B cell (primary cell): ENCODE results near the gene NRXN2. TPM values are rescaled to one million over a fixed set of nuclear protein-coding genes. Genes with fewer than 3 reads are reported as not detected.

Experiments
- ATAC-seq: fragments of 200-7000 bp; cut with Tn5 transposase; one replicate; pipeline ENCODE4 v1.10.0; 2021; ENCODE audit warnings: low read depth, mild to moderate bottlenecking, moderate number of reproducible peaks, moderate library complexity
- CTCF ChIA-PET: fragments of 350-600 bp; sonication (Branson Sonifier 250); formaldehyde crosslinking; loops from one replicate; lab custom pipeline; 2021; ENCODE audit warnings: antibody characterized with exemption, inconsistent platforms; lab: Charles Lee
- POLR2A ChIA-PET: fragments of 350-600 bp; sonication (Branson Sonifier 250); formaldehyde crosslinking; loops from one replicate; lab custom pipeline; 2021; ENCODE audit warnings: antibody characterized with exemption; lab: Charles Lee
- DNase-seq: peaks from one replicate; pipeline ENCODE4 v3.0.0; 2013
- H2AFZ ChIP-seq: 2 replicates; pipeline ENCODE4 v1.6.1; 2012; ENCODE audit warnings: mild to moderate bottlenecking, low read depth, low read length; ENCODE audit not compliant: insufficient read depth, poor library complexity, severe bottlenecking
- H3K27ac ChIP-seq, 2 donors: 1 replicate in 1 of 2; 2 replicates in 1 of 2; pipeline ENCODE4 v1.5.1; 2012 to 2013; ENCODE audit warnings: low read length in 2 of 2, mild to moderate bottlenecking in 2 of 2, moderate library complexity in 1 of 2
- H3K27me3 ChIP-seq, 4 experiments: fragments of 200-600 bp in 1 of 4; sonication (generic) in 1 of 4; replicated peaks in 1 of 4; 1 replicate in 2 of 4; 2 replicates in 2 of 4; pipeline versions ENCODE4 v1.6.1 to v1.7.0; 2013 to 2016; ENCODE audit warnings: low read length in 3 of 4, mild to moderate bottlenecking in 2 of 4, mixed read lengths in 1 of 4, moderate library complexity in 1 of 4; ENCODE audit not compliant: insufficient read depth in 4 of 4, control insufficient read depth in 3 of 4; ENCODE audit errors: control extremely low read depth in 1 of 4
- H3K36me3 ChIP-seq, 2 experiments: replicated peaks in 1 of 2; 1 replicate in 1 of 2; 2 replicates in 1 of 2; pipeline versions ENCODE4 v1.6.1 to v1.7.1; 2013; ENCODE audit warnings: low read length in 1 of 2; ENCODE audit not compliant: insufficient read depth in 2 of 2, control insufficient read depth in 1 of 2; ENCODE audit errors: control extremely low read depth in 1 of 2, extremely low read depth in 1 of 2
- H3K4me1 ChIP-seq, 2 donors: fragments of 200-600 bp in 1 of 2; sonication (generic) in 1 of 2; 1 replicate in 1 of 2; 2 replicates in 1 of 2; pipeline versions ENCODE4 v1.5.1 to v1.6.1; 2013 to 2017; ENCODE audit warnings: low read length in 2 of 2; ENCODE audit not compliant: control insufficient read depth in 2 of 2, insufficient read depth in 2 of 2
- H3K4me2 ChIP-seq: replicated peaks from 2 replicates; pipeline ENCODE3; 2012; ENCODE audit warnings: mild to moderate bottlenecking, low read depth, low read length; ENCODE audit not compliant: poor library complexity, severe bottlenecking
- H3K4me3 ChIP-seq, 5 experiments: fragments of 200-600 bp in 1 of 5; sonication (generic) in 1 of 5; 1 replicate in 3 of 5; 2 replicates in 2 of 5; pipeline versions ENCODE4 v1.5.1 to v1.7.0; 2011 to 2016; ENCODE audit warnings: low read length in 4 of 5, mild to moderate bottlenecking in 4 of 5, low read depth in 2 of 5, control low read depth in 1 of 5, moderate library complexity in 1 of 5; ENCODE audit not compliant: insufficient read depth in 1 of 5; ENCODE audit errors: control extremely low read depth in 1 of 5, extremely low read depth in 1 of 5
- H3K79me2 ChIP-seq: fragments of 200-600 bp; sonication (generic); one replicate; pipeline ENCODE4 v1.6.0; 2016; ENCODE audit warnings: low read length; ENCODE audit not compliant: control insufficient read depth, insufficient read depth
- H3K9ac ChIP-seq: fragments of 200-600 bp; sonication (generic); 2 replicates; pipeline ENCODE4 v1.6.1; 2017; ENCODE audit warnings: mild to moderate bottlenecking, low read length, moderate library complexity
- H3K9me3 ChIP-seq, 3 donors: one replicate each; pipeline versions ENCODE4 v1.6.1 to v1.7.1; 2013; ENCODE audit warnings: low read length in 2 of 3; ENCODE audit not compliant: control insufficient read depth in 2 of 3, insufficient read depth in 1 of 3; ENCODE audit errors: control extremely low read depth in 1 of 3
- H4K20me1 ChIP-seq: 2 replicates; pipeline ENCODE4 v1.6.0; 2012; ENCODE audit warnings: mild to moderate bottlenecking, low read length; ENCODE audit not compliant: insufficient read depth, control insufficient read depth, poor library complexity, severe bottlenecking
- H3K27ac Mint-ChIP-seq: one replicate; pipeline ENCODE4 v1.8.0; 2021; ENCODE audit warnings: mixed read lengths
- H3K27me3 Mint-ChIP-seq: one replicate; pipeline ENCODE4 v1.8.0; 2021; ENCODE audit warnings: mixed read lengths
- H3K4me1 Mint-ChIP-seq: one replicate; pipeline ENCODE4 v1.8.0; 2021; ENCODE audit warnings: mixed read lengths
- H3K4me3 Mint-ChIP-seq: one replicate; pipeline ENCODE4 v1.8.0; 2021; ENCODE audit warnings: mixed read lengths
- H3K9me3 Mint-ChIP-seq: one replicate; pipeline ENCODE4 v1.8.0; 2022; ENCODE audit warnings: mixed read lengths; ENCODE audit not compliant: insufficient read depth
- EZH2 ChIP-seq: IDR thresholded peaks from 2 replicates; pipeline ENCODE4 v1.6.1; 2012; ENCODE audit warnings: borderline replicate concordance, low read depth, mild to moderate bottlenecking, moderate library complexity, low read length; ENCODE audit not compliant: insufficient read depth, poor library complexity, severe bottlenecking
- WGBS: methylation state at CpG from one replicate; pipeline ENCODE4 v1.1.5; 2013; ENCODE audit warnings: missing lambda C conversion rate; ENCODE audit not compliant: insufficient coverage; 5-methylcytosine and 5-hydroxymethylcytosine counted together
- intact Hi-C: fragments of 100-400 bp; cut with micrococcal nuclease; formaldehyde crosslinking; loops from one replicate; pipeline ENCODE4 v1.10.0; 2022
- polyA plus RNA-seq: library from polyadenylated mRNA; depleted of rRNA; stranded (reverse); fragments of >200 nt; gene quantifications from 2 replicates; pipeline ENCODE4 v1.2.3, GENCODE V29; 2012
- total RNA-seq, 2 donors: library from RNA; stranded (reverse); fragments of 120-200 nt in 1 of 2; gene quantifications; 1 replicate in 1 of 2; 2 replicates in 1 of 2; pipeline versions ENCODE4 v1.2.3 to v1.2.4, GENCODE V29; 2013 to 2022
- TF ChIP-seq, protein P1 (sequence below): fragments of 200-600 bp; IDR thresholded peaks from one replicate; pipeline ENCODE4 v1.8.0; 2022; ENCODE audit warnings: antibody characterized with exemption, mild to moderate bottlenecking

NRXN2 gene
- total and polyA plus RNA-seq, 2 donors (not counting 1 experiment from before 2014, with no cell fraction given), result 0.01 to 0.52 TPM

DNA sequence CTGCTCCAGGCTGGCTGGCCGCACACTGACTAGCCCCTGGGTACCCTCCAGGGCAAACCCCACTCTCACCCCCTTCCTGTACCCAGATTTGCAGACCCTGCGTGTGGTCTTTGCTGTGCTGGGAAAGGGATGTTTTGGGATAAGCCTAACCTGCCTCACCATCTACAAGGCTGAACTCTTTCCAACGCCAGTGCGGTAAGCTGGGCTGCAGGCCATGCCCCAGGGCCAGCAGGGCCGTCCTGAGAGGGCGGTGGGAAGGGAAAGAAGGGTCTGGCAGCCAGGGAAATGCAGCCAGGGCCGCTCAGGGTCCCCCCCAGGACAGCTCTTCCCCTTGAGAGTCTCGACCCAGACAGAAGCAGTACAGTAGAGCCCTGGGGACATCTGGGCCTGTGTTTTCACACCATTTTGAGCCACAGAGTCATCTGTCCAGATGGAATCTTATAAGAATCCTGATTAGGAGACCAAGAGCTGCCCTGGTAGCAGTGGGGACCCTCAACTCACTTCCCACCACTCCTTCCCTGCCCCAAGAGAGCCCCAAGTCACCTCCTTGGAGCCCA lies 154.3 kb downstream of the NRXN2 start:
- Histone ChIP-seq H3K4me1 (no peaks in the 10 kb centered on the region), H3K27ac (no peak overlapping the region), H3K36me3 (no peaks in the 10 kb centered on the region), H2AFZ (no peak overlapping the region), H3K9ac (no peak overlapping the region), H3K4me2 (no peak overlapping the region), H3K79me2 (no peaks in the 10 kb centered on the region), H3K27me3 (no peaks in the 10 kb centered on the region), H3K9me3 (no peaks in the 10 kb centered on the region), H3K4me3 (no peak overlapping the region), H4K20me1 (no peaks in the 10 kb centered on the region)
- intact Hi-C loops, result no loop called here
- ChIA-PET POLR2A (no interaction called here), CTCF (no interaction called here)
- ATAC-seq (no peak), DNase-seq (no peak)
- Mint-ChIP-seq H3K4me1 (no peaks in the 10 kb centered on the region), H3K27ac (no peak overlapping the region), H3K27me3 (peaks cover 11% of the 10 kb centered on the region), H3K4me3 (no peak overlapping the region), H3K9me3 (no peaks in the 10 kb centered on the region)
- no peak for TF ChIP-seq EZH2
- TF ChIP-seq, protein P1, sequence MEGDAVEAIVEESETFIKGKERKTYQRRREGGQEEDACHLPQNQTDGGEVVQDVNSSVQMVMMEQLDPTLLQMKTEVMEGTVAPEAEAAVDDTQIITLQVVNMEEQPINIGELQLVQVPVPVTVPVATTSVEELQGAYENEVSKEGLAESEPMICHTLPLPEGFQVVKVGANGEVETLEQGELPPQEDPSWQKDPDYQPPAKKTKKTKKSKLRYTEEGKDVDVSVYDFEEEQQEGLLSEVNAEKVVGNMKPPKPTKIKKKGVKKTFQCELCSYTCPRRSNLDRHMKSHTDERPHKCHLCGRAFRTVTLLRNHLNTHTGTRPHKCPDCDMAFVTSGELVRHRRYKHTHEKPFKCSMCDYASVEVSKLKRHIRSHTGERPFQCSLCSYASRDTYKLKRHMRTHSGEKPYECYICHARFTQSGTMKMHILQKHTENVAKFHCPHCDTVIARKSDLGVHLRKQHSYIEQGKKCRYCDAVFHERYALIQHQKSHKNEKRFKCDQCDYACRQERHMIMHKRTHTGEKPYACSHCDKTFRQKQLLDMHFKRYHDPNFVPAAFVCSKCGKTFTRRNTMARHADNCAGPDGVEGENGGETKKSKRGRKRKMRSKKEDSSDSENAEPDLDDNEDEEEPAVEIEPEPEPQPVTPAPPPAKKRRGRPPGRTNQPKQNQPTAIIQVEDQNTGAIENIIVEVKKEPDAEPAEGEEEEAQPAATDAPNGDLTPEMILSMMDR, result no peak
- WGBS, result 88% methylated on average over 4 of the region's 8 CpGs

DNA sequence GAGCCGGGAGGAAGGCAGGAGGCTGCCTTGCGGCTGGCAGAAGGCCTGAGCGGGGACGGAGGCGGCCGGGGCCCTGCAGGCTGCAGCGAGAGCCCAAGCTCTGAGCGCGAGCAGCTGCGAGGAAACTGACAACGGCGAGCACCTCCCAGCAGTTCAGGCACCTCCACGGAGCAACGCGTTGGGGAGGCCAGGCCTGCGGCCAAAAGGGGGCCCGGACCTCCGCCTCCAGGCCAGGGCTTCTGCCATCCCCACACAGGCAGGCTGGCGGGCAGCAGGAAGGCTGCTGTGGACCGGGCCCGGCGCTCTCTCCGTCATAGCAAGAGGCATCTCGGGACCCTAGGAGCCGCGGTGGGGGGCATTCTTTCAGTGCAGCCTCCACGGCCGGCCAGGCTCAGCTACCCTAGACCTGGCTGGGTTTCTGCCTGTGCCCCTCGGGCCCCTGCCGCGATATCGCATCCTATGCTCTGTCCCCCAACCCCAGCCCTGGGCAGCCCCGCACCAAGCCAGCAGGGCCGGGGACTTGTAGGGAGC lies 154.9 kb downstream of the NRXN2 start:
- H3K9me3 ChIP-seq, result no peaks in the 10 kb centered on the region
- H2AFZ ChIP-seq, result no peak overlapping the region
- Mint-ChIP-seq H3K4me1 (no peaks in the 10 kb centered on the region), H3K27me3 (peaks cover 11% of the 10 kb centered on the region), H3K4me3 (no peak overlapping the region), H3K27ac (no peak overlapping the region), H3K9me3 (no peaks in the 10 kb centered on the region)
- no peak overlapping the region for H3K27ac ChIP-seq
- H3K27me3 ChIP-seq, result no peaks in the 10 kb centered on the region
- no peaks in the 10 kb centered on the region for H3K79me2 ChIP-seq
- H3K36me3 ChIP-seq, result no peaks in the 10 kb centered on the region
- POLR2A ChIA-PET, result no interaction called here
- CTCF ChIA-PET, result no interaction called here
- H3K4me1 ChIP-seq, result no peaks in the 10 kb centered on the region
- no peak overlapping the region for H3K4me2 ChIP-seq
- 93% methylated on average over 34 of the region's 34 CpGs for WGBS
- no peaks in the 10 kb centered on the region for H4K20me1 ChIP-seq
- TF ChIP-seq, protein P1, result no peak
- TF ChIP-seq EZH2, result no peak
- DNase-seq (no peak), ATAC-seq (no peak)
- H3K9ac ChIP-seq, result no peak overlapping the region
- H3K4me3 ChIP-seq, result no peak overlapping the region
- intact Hi-C loops, result no loop called here
